HL-60/S4 (cell line): Measurements from ENCODE around the gene ASF1A.

Source experiments
- in situ Hi-C: fragments of 300-500 bp; cut with MboI; formaldehyde crosslinking; loops from 2 replicates; pipeline ENCODE4 v1.14.3; 2022; ENCODE audit warnings: low sequenced_read_pairs

Gene ASF1A

DNA sequence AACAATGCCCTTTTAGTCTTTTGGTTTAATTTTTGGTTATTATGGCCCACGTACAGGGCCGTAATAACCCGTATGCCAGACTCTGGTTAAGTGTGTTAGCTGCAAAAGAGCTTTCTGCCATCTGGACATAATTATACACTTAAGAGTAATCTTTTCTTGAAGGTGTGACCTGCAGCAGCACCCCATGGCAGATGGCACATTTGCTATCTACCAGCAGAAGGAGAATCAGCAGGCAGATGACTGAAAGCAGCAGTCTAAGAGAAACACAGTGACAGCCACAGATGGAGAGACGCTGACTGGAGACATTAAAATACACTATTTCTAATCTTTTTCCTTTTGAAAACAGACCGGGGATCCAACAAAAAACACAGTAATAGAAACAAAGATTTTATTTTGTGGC, 18.7 kb downstream of the ASF1A start:
- in situ Hi-C loops, result no loop called here

- in situ Hi-C loops, result no loop called here
Observed at GRCh38 chr6:118913161-118913560, 19.2 kb downstream of the ASF1A start.

GRCh38 chr6:118914598-118914997, 20.6 kb downstream of the ASF1A start:
- in situ Hi-C loops, result no loop called here

GRCh38 chr6:118917546-118918328, 23.8 kb downstream of the ASF1A start:
- in situ Hi-C loops, result no loop called here

GRCh38 chr6:118918329-118918725, 24.4 kb downstream of the ASF1A start:
- in situ Hi-C loops, result no loop called here

GRCh38 chr6:118921084-118921483, 27.1 kb downstream of the ASF1A start:
- in situ Hi-C loops, result no loop called here

- in situ Hi-C loops, result no loop called here
Observed at GRCh38 chr6:118923035-118923434, 29.1 kb downstream of the ASF1A start.

DNA sequence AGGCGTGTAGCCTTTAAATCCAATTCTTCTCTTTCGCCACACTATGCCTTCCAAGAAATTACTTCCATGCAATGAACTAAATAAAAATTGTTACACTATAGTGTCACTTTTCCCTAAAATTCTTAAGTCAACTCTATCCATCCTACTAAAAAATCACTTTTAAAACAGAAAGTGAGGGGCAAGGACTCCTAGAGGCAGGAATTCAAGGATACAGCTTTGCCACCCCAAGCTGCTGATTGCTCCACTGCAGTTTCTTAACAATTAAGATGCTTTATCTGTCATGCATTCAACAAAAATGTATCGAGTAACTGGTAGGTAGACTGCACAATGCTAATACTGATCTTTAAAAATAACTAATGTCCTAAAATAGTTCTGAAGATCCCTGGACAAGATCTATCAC, 36.7 kb downstream of the ASF1A start:
- in situ Hi-C loops, result no loop called here

- in situ Hi-C loops, result no loop called here
Observed at GRCh38 chr6:118931436-118931835, 37.5 kb downstream of the ASF1A start.

- in situ Hi-C loops, result no loop called here
Observed at GRCh38 chr6:118932421-118932820, 38.5 kb downstream of the ASF1A start.

- in situ Hi-C loops, result no loop called here
Observed at GRCh38 chr6:118933855-118934460, 40.0 kb downstream of the ASF1A start.

DNA sequence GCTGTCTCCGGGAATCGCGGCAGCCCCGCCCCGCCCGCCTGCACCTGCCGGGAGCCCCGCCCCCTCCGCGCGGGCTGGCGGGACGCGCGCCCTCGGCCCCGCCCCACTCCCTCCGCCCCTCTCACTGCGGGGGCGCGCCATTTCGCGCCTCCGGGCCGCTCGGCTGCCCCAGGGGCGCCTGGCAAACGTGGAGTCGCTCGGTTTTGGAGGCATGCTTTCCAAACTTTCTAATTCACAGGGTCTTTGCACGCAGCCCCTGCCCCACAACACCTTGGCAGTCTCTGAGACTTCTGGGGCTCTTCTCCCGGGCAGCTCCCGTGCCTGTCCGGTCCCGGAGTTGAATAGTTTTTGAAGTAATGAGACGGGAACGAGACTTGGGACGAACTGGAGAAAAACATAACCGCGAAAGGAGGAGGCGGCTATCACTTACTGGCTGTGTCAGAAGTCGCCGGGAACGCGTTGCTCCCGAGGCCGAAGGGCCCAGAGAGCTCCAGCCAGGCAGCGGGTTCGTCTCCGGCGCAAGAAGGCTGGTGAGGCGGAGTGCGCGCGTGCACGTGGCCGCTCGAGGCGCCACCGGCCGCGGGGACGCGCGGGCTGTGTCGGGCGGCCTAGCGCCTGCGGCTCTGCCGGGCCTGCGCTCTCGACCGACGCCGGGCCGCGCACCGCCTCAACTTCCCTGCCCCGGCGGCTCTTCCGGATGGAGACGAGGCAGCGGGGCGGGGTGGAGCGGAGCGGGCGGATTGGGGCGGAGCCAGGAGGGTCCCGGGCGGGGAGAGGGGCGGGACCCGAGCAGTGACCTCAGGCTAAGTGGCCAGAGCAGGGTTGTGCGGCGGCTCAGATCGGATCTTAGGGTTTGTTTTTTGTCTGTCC, 40.7 kb downstream of the ASF1A start, which contains the start of gene MCM9:
MCM9 (minus strand) TSS at position 699 of the 870 bp plus-strand sequence. CDS start 3,436 bp downstream, outside the sequence.
- in situ Hi-C loops, result no loop called here

- in situ Hi-C loops, result no loop called here
Observed at GRCh38 chr6:118935331-118935668, 41.3 kb downstream of the ASF1A start.

GRCh38 chr6:118935978-118936703, 42.2 kb downstream of the ASF1A start:
- in situ Hi-C loops, result no loop called here

DNA sequence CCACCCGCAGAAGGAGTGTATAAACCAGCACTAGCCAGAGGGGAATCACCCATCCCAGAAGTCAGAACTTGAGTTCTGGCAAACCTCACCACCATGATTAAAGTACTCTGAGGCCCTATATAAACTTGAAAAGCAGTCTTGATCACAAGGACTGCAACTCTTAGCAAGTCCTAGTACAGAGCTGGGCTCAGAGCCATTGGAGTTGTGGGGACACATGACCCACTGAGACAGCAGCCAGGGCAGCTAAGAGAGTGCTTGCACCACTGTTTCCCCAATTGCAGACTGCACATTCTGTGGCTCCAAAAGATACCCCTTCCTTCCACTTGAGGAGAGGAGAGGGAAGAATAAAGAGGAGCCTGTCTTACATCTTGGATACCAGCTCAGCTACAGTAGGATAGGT, 45.7 kb downstream of the ASF1A start:
- in situ Hi-C loops, result no loop called here

- in situ Hi-C loops, result no loop called here
Observed at GRCh38 chr6:118940770-118941169, 46.8 kb downstream of the ASF1A start.

- in situ Hi-C loops, result no loop called here
Observed at GRCh38 chr6:118945217-118945616, 51.3 kb downstream of the ASF1A start.

- in situ Hi-C loops, result no loop called here
Observed at GRCh38 chr6:118952683-118953082, 58.7 kb downstream of the ASF1A start.

- in situ Hi-C loops, result no loop called here
Observed at GRCh38 chr6:118953391-118953790, 59.4 kb downstream of the ASF1A start.
